ENCODE data around the gene C3.

The C3 gene

DNA sequence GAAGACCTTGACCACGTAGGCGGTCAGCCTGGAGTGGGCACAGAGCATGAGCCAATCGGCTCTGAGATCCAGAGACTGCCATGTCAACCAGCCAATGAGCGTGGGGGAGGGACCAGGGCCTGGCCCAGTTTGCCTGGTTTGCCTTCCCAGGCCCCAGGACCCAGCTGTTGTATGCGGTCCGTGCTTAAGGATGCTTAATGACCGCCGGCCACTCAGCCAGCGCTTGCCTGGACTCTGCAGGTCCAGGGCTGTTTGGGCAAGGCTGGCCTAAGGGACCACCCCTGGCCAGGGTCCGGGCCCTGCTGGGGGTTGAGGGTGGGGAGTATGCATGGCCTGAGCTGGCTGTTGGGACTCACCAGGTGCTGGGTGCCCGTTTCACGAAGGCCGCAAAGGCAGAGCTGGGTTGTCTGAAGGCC lies 27.4 kb downstream of the C3 start:
- Histone ChIP-seq H3K27me3 (replicated peaks; ENCODE audit: control insufficient read depth, insufficient read depth, low read length) (no peaks in the 10 kb centered on the region), H3K9ac (ENCODE audit: low read length) (no peak overlapping the region), H3K9me3 (ENCODE audit: control insufficient read depth, low read length) (no peaks in the 10 kb centered on the region), H3K36me3 (ENCODE audit: control insufficient read depth, insufficient read depth, low read length, severe bottlenecking) (peaks cover 77% of the 10 kb centered on the region), H3K4me1 (ENCODE audit: control insufficient read depth, insufficient read depth, low read length) (no peaks in the 10 kb centered on the region), H3K4me3 (ENCODE audit: low read length) (no peak overlapping the region)
- DNase-seq (ENCODE audit: low read depth): no peak

GRCh38 chr19:6692027-6692426 lies 28.4 kb downstream of the C3 start:
- peaks cover 75% of the 10 kb centered on the region for H3K36me3 ChIP-seq (ENCODE audit: control insufficient read depth, insufficient read depth, low read length, severe bottlenecking)
- no peak overlapping the region for H3K4me3 ChIP-seq (ENCODE audit: low read length)
- H3K9ac ChIP-seq (ENCODE audit: low read length): no peak overlapping the region
- no peaks in the 10 kb centered on the region for H3K27me3 ChIP-seq (replicated peaks; ENCODE audit: control insufficient read depth, insufficient read depth, low read length)
- DNase-seq (ENCODE audit: low read depth): no peak
- H3K9me3 ChIP-seq (ENCODE audit: control insufficient read depth, low read length): no peaks in the 10 kb centered on the region
- no peaks in the 10 kb centered on the region for H3K4me1 ChIP-seq (ENCODE audit: control insufficient read depth, insufficient read depth, low read length)

GRCh38 chr19:6691342-6691741 lies 29.1 kb downstream of the C3 start:
- no peaks in the 10 kb centered on the region for H3K27me3 ChIP-seq (replicated peaks; ENCODE audit: control insufficient read depth, insufficient read depth, low read length)
- H3K9me3 ChIP-seq (ENCODE audit: control insufficient read depth, low read length): no peaks in the 10 kb centered on the region
- no peak for DNase-seq (ENCODE audit: low read depth)
- H3K9ac ChIP-seq (ENCODE audit: low read length): no peak overlapping the region
- H3K4me3 ChIP-seq (ENCODE audit: low read length): no peak overlapping the region
- no peaks in the 10 kb centered on the region for H3K4me1 ChIP-seq (ENCODE audit: control insufficient read depth, insufficient read depth, low read length)
- H3K36me3 ChIP-seq (ENCODE audit: control insufficient read depth, insufficient read depth, low read length, severe bottlenecking): peaks cover 78% of the 10 kb centered on the region

GRCh38 chr19:6690160-6690885 lies 30.1 kb downstream of the C3 start:
- no peaks in the 10 kb centered on the region for H3K4me1 ChIP-seq (ENCODE audit: control insufficient read depth, insufficient read depth, low read length)
- H3K4me3 ChIP-seq (ENCODE audit: low read length): no peak overlapping the region
- no peak overlapping the region for H3K9ac ChIP-seq (ENCODE audit: low read length)
- DNase-seq (ENCODE audit: low read depth): no peak
- peaks cover 82% of the 10 kb centered on the region for H3K36me3 ChIP-seq (ENCODE audit: control insufficient read depth, insufficient read depth, low read length, severe bottlenecking)
- no peaks in the 10 kb centered on the region for H3K9me3 ChIP-seq (ENCODE audit: control insufficient read depth, low read length)
- H3K27me3 ChIP-seq (replicated peaks; ENCODE audit: control insufficient read depth, insufficient read depth, low read length): no peaks in the 10 kb centered on the region

- Histone ChIP-seq H3K4me1 (ENCODE audit: control insufficient read depth, insufficient read depth, low read length) (no peaks in the 10 kb centered on the region), H3K9me3 (ENCODE audit: control insufficient read depth, low read length) (no peaks in the 10 kb centered on the region), H3K9ac (ENCODE audit: low read length) (no peak overlapping the region), H3K27me3 (replicated peaks; ENCODE audit: control insufficient read depth, insufficient read depth, low read length) (no peaks in the 10 kb centered on the region), H3K4me3 (ENCODE audit: low read length) (no peak overlapping the region), H3K36me3 (ENCODE audit: control insufficient read depth, insufficient read depth, low read length, severe bottlenecking) (peaks cover 83% of the 10 kb centered on the region)
- DNase-seq (ENCODE audit: low read depth): no peak
Observed at GRCh38 chr19:6687114-6687513, 33.3 kb downstream of the C3 start.

DNA sequence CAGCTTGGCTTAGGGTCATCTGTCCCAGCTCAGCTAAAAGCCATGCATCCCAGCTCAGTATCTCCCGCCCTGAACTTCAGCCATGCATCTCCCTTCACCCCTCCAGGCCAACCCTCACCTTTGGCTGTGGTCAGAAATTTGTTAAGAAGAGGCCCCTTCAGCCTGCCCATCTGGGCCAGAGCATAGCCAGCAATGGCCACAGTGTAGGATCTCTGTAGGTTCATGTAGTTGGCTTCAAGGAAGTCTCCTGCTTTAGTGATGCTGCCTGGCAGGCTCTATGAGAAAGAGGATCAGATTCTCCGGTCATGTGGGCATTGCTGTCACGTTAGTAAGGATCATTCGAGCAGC lies 33.8 kb downstream of the C3 start:
- Histone ChIP-seq H3K4me3 (ENCODE audit: low read length) (no peak overlapping the region), H3K9ac (ENCODE audit: low read length) (no peak overlapping the region), H3K4me1 (ENCODE audit: control insufficient read depth, insufficient read depth, low read length) (no peaks in the 10 kb centered on the region), H3K27me3 (replicated peaks; ENCODE audit: control insufficient read depth, insufficient read depth, low read length) (no peaks in the 10 kb centered on the region), H3K36me3 (ENCODE audit: control insufficient read depth, insufficient read depth, low read length, severe bottlenecking) (peaks cover 86% of the 10 kb centered on the region), H3K9me3 (ENCODE audit: control insufficient read depth, low read length) (no peaks in the 10 kb centered on the region)
- no peak for DNase-seq (ENCODE audit: low read depth)

- no peak for DNase-seq (ENCODE audit: low read depth)
- Histone ChIP-seq H3K4me1 (ENCODE audit: control insufficient read depth, insufficient read depth, low read length) (no peaks in the 10 kb centered on the region), H3K36me3 (ENCODE audit: control insufficient read depth, insufficient read depth, low read length, severe bottlenecking) (peaks cover 86% of the 10 kb centered on the region)
Observed at GRCh38 chr19:6685962-6686627, 34.4 kb downstream of the C3 start.

DNA sequence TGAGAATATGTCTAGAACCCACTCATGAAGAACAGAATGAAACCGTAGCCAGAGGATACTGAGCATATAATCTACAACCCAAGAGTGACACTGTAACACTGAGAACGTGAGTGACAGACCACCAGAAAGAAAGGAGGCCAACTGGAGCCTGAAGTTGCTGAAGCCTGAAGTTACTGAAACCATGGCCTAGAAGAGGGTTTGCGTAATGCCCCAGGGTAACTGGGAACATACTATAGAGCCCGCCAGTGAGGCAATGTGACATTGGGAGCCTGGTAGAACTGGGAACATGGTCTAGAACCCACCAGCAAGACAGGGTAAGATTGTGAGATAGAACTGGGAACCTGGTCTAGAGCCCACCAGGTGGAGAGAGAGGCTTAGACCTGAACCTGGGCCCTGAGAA lies 35.0 kb downstream of the C3 start:
- no peak for DNase-seq (ENCODE audit: low read depth)
- H3K27me3 ChIP-seq (replicated peaks; ENCODE audit: control insufficient read depth, insufficient read depth, low read length): no peaks in the 10 kb centered on the region
- H3K36me3 ChIP-seq (ENCODE audit: control insufficient read depth, insufficient read depth, low read length, severe bottlenecking): peaks cover 85% of the 10 kb centered on the region
- H3K4me1 ChIP-seq (ENCODE audit: control insufficient read depth, insufficient read depth, low read length): no peaks in the 10 kb centered on the region
- no peak overlapping the region for H3K9ac ChIP-seq (ENCODE audit: low read length)
- no peaks in the 10 kb centered on the region for H3K9me3 ChIP-seq (ENCODE audit: control insufficient read depth, low read length)
- no peak overlapping the region for H3K4me3 ChIP-seq (ENCODE audit: low read length)

More at GRCh38 chr19:6685962-6686627, 34.4 kb downstream of the C3 start:
- no peaks in the 10 kb centered on the region for H3K9me3 ChIP-seq (ENCODE audit: control insufficient read depth, low read length)
- no peaks in the 10 kb centered on the region for H3K27me3 ChIP-seq (replicated peaks; ENCODE audit: control insufficient read depth, insufficient read depth, low read length)
- H3K4me3 ChIP-seq (ENCODE audit: low read length): no peak overlapping the region
- H3K9ac ChIP-seq (ENCODE audit: low read length): no peak overlapping the region

GRCh38 chr19:6683971-6684370 lies 36.5 kb downstream of the C3 start:
- H3K9me3 ChIP-seq (ENCODE audit: control insufficient read depth, low read length): no peaks in the 10 kb centered on the region
- H3K4me1 ChIP-seq (ENCODE audit: control insufficient read depth, insufficient read depth, low read length): no peaks in the 10 kb centered on the region
- no peak for DNase-seq (ENCODE audit: low read depth)
- no peak overlapping the region for H3K4me3 ChIP-seq (ENCODE audit: low read length)
- peaks cover 89% of the 10 kb centered on the region for H3K36me3 ChIP-seq (ENCODE audit: control insufficient read depth, insufficient read depth, low read length, severe bottlenecking)
- no peak overlapping the region for H3K9ac ChIP-seq (ENCODE audit: low read length)
- H3K27me3 ChIP-seq (replicated peaks; ENCODE audit: control insufficient read depth, insufficient read depth, low read length): no peaks in the 10 kb centered on the region

GRCh38 chr19:6682607-6683128 lies 37.8 kb downstream of the C3 start:
- Histone ChIP-seq H3K9me3 (ENCODE audit: control insufficient read depth, low read length) (no peaks in the 10 kb centered on the region), H3K36me3 (ENCODE audit: control insufficient read depth, insufficient read depth, low read length, severe bottlenecking) (peaks cover 96% of the 10 kb centered on the region), H3K4me1 (ENCODE audit: control insufficient read depth, insufficient read depth, low read length) (no peaks in the 10 kb centered on the region), H3K27me3 (replicated peaks; ENCODE audit: control insufficient read depth, insufficient read depth, low read length) (no peaks in the 10 kb centered on the region), H3K4me3 (ENCODE audit: low read length) (no peak overlapping the region), H3K9ac (ENCODE audit: low read length) (no peak overlapping the region)
- DNase-seq (ENCODE audit: low read depth): no peak

DNA sequence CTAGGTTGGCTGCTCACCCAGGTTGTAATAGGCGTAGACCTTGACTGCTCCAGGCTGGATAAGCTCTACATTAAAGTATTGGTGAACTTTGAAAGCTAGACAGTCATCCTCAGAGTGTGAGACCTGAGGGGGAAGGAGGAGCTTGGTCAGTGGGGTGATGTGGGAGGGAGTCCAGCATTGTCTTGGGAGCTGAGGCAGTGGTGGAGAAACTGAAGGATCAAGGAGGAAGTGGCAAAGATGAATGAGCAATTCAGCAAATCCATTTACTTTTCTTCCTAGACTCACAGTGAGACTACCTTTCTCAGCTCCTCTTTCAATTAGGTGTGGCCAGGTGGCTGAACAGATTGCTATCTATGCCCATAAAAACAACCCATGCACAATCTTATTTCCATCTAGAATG lies 40.3 kb downstream of the C3 start:
- Histone ChIP-seq H3K36me3 (ENCODE audit: control insufficient read depth, insufficient read depth, low read length, severe bottlenecking) (peaks cover 85% of the 10 kb centered on the region), H3K27me3 (replicated peaks; ENCODE audit: control insufficient read depth, insufficient read depth, low read length) (no peaks in the 10 kb centered on the region), H3K9ac (ENCODE audit: low read length) (no peak overlapping the region), H3K4me3 (ENCODE audit: low read length) (no peak overlapping the region), H3K4me1 (ENCODE audit: control insufficient read depth, insufficient read depth, low read length) (peaks cover 2% of the 10 kb centered on the region), H3K9me3 (ENCODE audit: control insufficient read depth, low read length) (no peaks in the 10 kb centered on the region)
- DNase-seq (ENCODE audit: low read depth): no peak
